Skeletal muscle satellite cell (primary cell): ENCODE data around the gene GDE1.

Experiments
- H3K27me3 ChIP-seq: 2 replicates; pipeline ENCODE4 v1.7.0; 2013; ENCODE audit warnings: low read length; ENCODE audit not compliant: control insufficient read depth, insufficient read depth
- H3K36me3 ChIP-seq: 2 replicates; pipeline ENCODE4 v1.7.0; 2013; ENCODE audit warnings: mild to moderate bottlenecking, control low read depth, low read length; ENCODE audit not compliant: insufficient read depth
- H3K4me1 ChIP-seq: 2 replicates; pipeline ENCODE4 v1.7.0; 2013; ENCODE audit warnings: low read length; ENCODE audit not compliant: control insufficient read depth, insufficient read depth
- H3K4me2 ChIP-seq: 2 replicates; pipeline ENCODE4 v1.7.0; 2013; ENCODE audit warnings: mild to moderate bottlenecking, low read length
- H3K4me3 ChIP-seq: 2 replicates; pipeline ENCODE4 v1.7.0; 2013; ENCODE audit warnings: low read length
- H3K9ac ChIP-seq: 2 replicates; pipeline ENCODE4 v1.7.0; 2013; ENCODE audit warnings: mild to moderate bottlenecking, low read depth, low read length, moderate library complexity
- H3K9me3 ChIP-seq: replicated peaks from 2 replicates; pipeline ENCODE4 v1.7.0; 2013; ENCODE audit warnings: mild to moderate bottlenecking, control low read depth, low read length

Gene GDE1

GRCh38 chr16:19481769-19482168, 40.1 kb downstream of the GDE1 start:
- no peak overlapping the region for H3K4me3 ChIP-seq
- no peak overlapping the region for H3K9ac ChIP-seq
- H3K27me3 ChIP-seq = peaks cover 4% of the 10 kb centered on the region
- H3K9me3 ChIP-seq = no peaks in the 10 kb centered on the region
- H3K36me3 ChIP-seq = no peaks in the 10 kb centered on the region
- no peaks in the 10 kb centered on the region for H3K4me1 ChIP-seq
- H3K4me2 ChIP-seq = no peak overlapping the region

DNA sequence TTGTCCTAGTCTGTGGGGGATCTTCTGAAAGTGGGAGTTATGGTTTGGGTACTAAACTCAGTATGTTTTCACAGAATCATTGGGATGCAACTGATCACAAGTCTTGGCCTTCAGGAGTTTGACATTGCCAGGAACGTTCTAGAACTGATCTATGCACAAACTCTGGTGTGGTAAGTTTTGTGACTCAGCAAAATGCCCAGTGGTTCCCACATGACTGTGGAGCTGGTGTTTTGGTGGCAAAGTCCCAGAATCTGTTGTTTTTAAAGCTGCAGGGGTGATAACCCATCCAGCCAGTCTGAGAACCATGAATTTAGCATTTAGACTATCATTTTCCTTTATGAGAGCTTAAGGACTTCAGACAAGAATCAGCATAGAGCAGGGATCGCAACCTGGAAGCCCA, 40.6 kb downstream of the GDE1 start:
- no peaks in the 10 kb centered on the region for H3K36me3 ChIP-seq
- peaks cover 4% of the 10 kb centered on the region for H3K27me3 ChIP-seq
- H3K4me1 ChIP-seq = no peaks in the 10 kb centered on the region
- H3K9ac ChIP-seq = no peak overlapping the region
- no peak overlapping the region for H3K4me2 ChIP-seq
- H3K4me3 ChIP-seq = no peak overlapping the region
- H3K9me3 ChIP-seq = no peaks in the 10 kb centered on the region

GRCh38 chr16:19479302-19479721, 42.6 kb downstream of the GDE1 start:
- no peaks in the 10 kb centered on the region for H3K36me3 ChIP-seq

DNA sequence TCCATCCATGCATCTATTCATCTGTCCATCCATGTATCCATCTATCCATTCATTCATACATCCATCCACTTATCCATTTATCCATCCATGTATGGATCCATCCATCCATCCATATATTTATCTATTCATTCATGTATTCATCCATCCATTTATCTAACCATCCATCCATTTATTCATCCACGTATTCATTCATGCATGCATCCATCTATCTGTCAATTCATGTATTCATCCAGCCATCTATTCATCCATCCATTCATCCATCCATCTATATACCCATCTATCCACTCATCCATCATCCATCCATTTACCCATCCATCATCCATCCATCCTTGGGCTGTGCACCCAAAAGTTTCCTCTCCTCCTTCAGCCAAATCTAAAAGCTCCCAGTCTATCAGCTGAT, 43.4 kb downstream of the GDE1 start:
- Histone ChIP-seq H3K4me1 (no peaks in the 10 kb centered on the region), H3K36me3 (no peaks in the 10 kb centered on the region), H3K4me3 (no peak overlapping the region), H3K9ac (no peak overlapping the region), H3K27me3 (peaks cover 4% of the 10 kb centered on the region), H3K9me3 (no peaks in the 10 kb centered on the region), H3K4me2 (no peak overlapping the region)

More at GRCh38 chr16:19479302-19479721, 42.6 kb downstream of the GDE1 start:
- Histone ChIP-seq H3K4me1 (no peaks in the 10 kb centered on the region), H3K4me3 (no peak overlapping the region), H3K9me3 (no peaks in the 10 kb centered on the region), H3K4me2 (no peak overlapping the region), H3K9ac (no peak overlapping the region), H3K27me3 (peaks cover 4% of the 10 kb centered on the region)

DNA sequence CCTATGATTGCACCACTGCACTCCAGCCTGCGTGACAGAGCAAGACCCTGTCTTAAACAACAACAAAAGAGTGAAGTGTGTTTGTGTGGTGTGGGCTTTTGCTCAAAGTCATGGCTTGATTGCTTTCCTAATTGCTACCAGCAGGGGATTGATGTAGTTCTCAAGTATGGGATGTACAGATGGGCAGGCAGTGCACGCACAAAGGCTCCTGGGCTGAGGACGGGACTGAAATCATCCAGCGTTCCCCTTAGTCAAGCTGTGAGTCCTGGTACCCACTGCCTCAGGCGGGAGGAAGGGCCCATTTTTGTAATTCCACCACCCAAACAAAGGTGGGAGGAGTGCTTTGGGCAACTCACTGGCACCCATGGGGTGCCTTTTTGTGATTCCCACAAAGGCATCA, 47.3 kb downstream of the GDE1 start:
- Histone ChIP-seq H3K27me3 (peaks cover 4% of the 10 kb centered on the region), H3K36me3 (no peaks in the 10 kb centered on the region), H3K4me1 (no peaks in the 10 kb centered on the region), H3K4me3 (no peak overlapping the region), H3K9ac (no peak overlapping the region), H3K9me3 (no peaks in the 10 kb centered on the region), H3K4me2 (no peak overlapping the region)

DNA sequence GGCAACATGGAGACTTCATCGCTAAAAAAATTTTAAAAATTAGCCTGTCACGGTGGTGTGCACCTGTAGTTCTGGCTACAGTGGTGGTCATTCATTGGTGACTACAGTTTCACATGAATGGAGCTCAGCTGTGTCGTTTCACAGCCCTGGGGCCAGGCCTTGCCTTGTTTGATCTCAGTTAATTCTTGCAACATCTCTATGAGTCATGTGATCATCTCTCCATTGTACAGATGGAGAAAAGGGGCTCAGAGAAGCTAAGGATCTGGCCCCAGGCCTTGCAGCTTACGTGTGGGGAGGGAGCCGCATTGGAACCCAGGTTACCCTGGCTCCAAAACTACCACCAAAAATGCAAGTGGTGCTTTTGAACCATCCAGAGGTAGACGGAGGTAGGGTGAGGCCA, 49.4 kb downstream of the GDE1 start:
- H3K9ac ChIP-seq = no peak overlapping the region
- no peaks in the 10 kb centered on the region for H3K27me3 ChIP-seq
- H3K4me2 ChIP-seq = no peak overlapping the region
- H3K36me3 ChIP-seq = no peaks in the 10 kb centered on the region
- no peaks in the 10 kb centered on the region for H3K4me1 ChIP-seq
- no peak overlapping the region for H3K4me3 ChIP-seq
- no peaks in the 10 kb centered on the region for H3K9me3 ChIP-seq

DNA sequence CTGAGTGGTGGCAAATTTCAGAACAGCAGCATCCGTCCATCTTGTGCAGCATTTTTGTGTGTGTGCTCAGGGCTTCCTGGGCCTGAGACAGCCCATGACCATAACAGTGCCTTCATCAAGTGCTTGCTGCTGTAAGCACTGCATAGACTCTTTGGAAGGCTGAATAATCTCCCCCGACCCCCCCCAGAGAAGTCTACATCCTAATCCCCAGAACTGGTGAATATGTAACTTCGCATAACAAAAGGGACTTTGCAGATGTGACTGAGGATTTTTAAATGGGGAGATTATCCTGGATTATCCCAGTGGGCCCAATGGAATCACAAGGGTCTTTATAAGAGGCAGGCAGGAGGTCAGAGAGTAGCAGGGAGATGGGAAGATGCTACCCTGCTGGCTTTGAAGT, 53.6 kb downstream of the GDE1 start:
- Histone ChIP-seq H3K4me1 (no peaks in the 10 kb centered on the region), H3K36me3 (no peaks in the 10 kb centered on the region), H3K9me3 (no peaks in the 10 kb centered on the region), H3K9ac (no peak overlapping the region), H3K4me2 (no peak overlapping the region), H3K4me3 (no peak overlapping the region), H3K27me3 (no peaks in the 10 kb centered on the region)

DNA sequence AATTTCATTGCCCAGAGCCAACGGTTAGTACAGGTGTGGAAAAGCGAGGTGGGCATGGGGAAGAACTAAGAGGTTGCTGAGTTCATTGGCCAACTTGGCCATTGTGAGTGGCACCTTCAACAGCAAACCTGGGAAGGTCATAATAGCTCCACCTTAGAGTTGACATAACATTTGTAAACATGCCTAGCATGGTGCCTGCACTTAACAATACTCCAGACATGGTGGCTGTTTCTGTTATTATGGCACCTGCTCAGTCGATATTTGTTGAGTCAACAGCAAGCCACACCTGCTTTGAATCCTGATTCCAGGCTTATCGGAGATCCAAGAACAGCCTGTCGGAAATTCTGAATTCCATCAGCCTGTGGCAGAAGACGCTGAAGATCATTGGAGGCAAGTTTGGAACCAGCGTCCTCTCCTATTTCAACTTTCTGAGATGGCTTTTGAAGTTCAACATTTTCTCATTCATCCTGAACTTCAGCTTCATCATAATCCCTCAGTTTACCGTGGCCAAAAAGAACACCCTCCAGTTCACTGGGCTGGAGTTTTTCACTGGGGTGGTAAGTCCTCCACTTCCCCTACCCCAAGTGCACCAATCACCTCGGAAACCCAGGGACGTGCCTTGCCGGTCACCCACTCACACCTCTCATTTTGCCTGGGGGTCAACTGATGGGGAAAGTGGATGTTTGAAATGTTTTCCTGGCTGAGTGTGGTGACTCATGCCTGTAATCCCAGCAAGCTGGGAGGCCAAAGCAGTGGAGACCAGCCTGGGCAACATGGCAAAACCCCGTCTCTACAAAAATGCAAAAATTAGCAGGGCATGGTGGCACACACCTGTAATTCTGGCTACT, 58.2 kb downstream of the GDE1 start:
- Histone ChIP-seq H3K9ac (no peak overlapping the region), H3K4me2 (no peak overlapping the region), H3K9me3 (no peaks in the 10 kb centered on the region), H3K4me3 (no peak overlapping the region), H3K4me1 (no peaks in the 10 kb centered on the region), H3K27me3 (no peaks in the 10 kb centered on the region), H3K36me3 (no peaks in the 10 kb centered on the region)

- H3K4me1 ChIP-seq = no peaks in the 10 kb centered on the region
- H3K36me3 ChIP-seq = no peaks in the 10 kb centered on the region
- H3K27me3 ChIP-seq = no peaks in the 10 kb centered on the region
- no peak overlapping the region for H3K9ac ChIP-seq
- H3K4me2 ChIP-seq = no peak overlapping the region
- no peak overlapping the region for H3K4me3 ChIP-seq
- H3K9me3 ChIP-seq = no peaks in the 10 kb centered on the region
Measured at GRCh38 chr16:19460397-19460796, 61.5 kb downstream of the GDE1 start.

DNA sequence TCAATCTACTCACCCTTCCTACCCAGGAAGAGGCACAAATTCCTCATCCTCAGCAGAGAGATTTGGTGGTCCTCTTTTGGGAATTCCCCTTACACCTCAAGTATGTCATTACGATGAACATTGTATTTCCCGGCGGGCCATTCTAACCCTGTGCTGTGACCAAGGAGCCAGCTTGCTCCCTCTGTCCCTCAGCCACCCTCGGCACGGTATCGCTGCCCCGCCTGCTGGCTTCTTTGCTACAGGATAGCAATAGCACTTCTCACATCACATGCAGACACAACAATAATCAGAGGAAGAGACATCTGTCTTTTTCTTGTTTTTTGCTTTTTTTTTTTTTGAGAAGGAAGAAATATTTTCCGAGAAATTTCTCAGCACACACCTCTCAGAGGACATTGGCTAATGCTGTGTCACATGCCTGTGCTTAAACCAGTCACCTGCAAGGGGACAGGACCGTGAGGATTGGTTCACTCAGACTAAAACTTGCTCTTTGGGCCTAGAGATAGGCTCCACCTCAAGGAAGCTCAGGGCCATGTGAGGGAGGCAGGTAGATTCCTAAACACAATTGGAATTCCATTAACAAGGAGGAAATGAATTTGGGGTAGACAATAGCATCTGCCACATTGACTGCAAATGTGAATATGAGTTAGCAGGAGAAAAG, 63.0 kb downstream of the GDE1 start:
- Histone ChIP-seq H3K9ac (no peak overlapping the region), H3K4me3 (no peak overlapping the region), H3K27me3 (no peaks in the 10 kb centered on the region), H3K9me3 (no peaks in the 10 kb centered on the region), H3K4me2 (no peak overlapping the region), H3K36me3 (no peaks in the 10 kb centered on the region), H3K4me1 (no peaks in the 10 kb centered on the region)
